Superior temporal gyrus (tissue), 1 donor: ENCODE measurements around the gene LTN1.

Source experiments
- DNase-seq: peaks from one replicate; pipeline ENCODE4 v3.0.0-alpha.2; 2016; ENCODE audit errors: extremely low spot score

LTN1 gene

DNA sequence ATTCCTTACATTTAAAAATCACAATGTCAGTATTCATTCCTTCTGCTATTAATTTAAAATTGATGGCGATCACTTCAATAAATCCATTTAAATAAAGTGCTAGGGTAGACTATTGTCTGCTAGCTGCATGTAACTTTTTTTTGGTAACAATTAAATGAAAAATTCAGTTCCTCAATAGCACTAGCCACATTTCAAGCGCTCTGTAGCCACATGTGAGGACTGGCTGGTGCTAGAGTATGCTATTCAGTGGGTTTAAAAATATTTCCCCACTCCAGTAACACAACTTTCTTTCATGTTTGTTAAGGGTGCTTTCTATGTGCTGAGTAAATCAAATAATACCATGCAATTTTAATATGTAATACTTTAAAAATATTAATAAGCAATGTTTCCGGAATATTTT is 108.2 kb downstream of the LTN1 start:
- peak; percentile 15 for DNase-seq

GRCh38 chr21:28883931-28884330 is 108.7 kb downstream of the LTN1 start:
- no peak for DNase-seq

GRCh38 chr21:28882345-28882744 is 110.3 kb downstream of the LTN1 start:
- no peak for DNase-seq
